A549 (cell line): ENCODE measurements around the gene GNG4. TPM values are rescaled to one million over a fixed set of nuclear protein-coding genes. Genes with fewer than 3 reads are reported as not detected.

Source experiments
- ATAC-seq, 2 experiments: fragments of 200-7000 bp in 1 of 2; fragments of >200 bp in 1 of 2; cut with Nextera tagmentation in 1 of 2; cut with Tn5 transposase in 1 of 2; 3 replicates each; pipeline versions ENCODE4 v1.8.0 to v1.9.1; 2018 to 2020; ENCODE audit warnings: mild to moderate bottlenecking in 1 of 2, moderate library complexity in 1 of 2
- CTCF ChIA-PET: fragments of 300-600 bp; sonication (Branson Sonifier 250); formaldehyde crosslinking; extraction: SDS; loops from one replicate; lab custom pipeline; 2021; ENCODE audit warnings: antibody characterized with exemption, inconsistent platforms; lab: Yijun Ruan, JAX
- POLR2A ChIA-PET: fragments of 350-600 bp; formaldehyde crosslinking; extraction: SDS; loops from one replicate; lab custom pipeline; 2021; ENCODE audit warnings: antibody characterized with exemption, inconsistent platforms; lab: Yijun Ruan, JAX
- DNase-seq, 2 experiments: peaks; one replicate each; pipeline versions ENCODE4 v3.0.0 to v3.0.0-alpha.2; 2011 to 2016; ENCODE audit warnings: low read depth in 1 of 2, low spot score in 1 of 2
- FAIRE-seq: peaks from 2 replicates; lab custom pipeline; 2011; peaks lifted over from hg19 to GRCh38; lab: Jason Lieb, UNC
- H3K27ac ChIP-seq, 2 experiments: fragments of >200 bp; sonication (Bioruptor Twin); formaldehyde crosslinking; 3 replicates each; pipeline ENCODE4 v1.5.1; 2016 to 2017
- H3K4me1 ChIP-seq: fragments of >200 bp; sonication (Bioruptor Twin); formaldehyde crosslinking; 3 replicates; pipeline ENCODE4 v1.6.1; 2016
- H3K4me2 ChIP-seq: fragments of >200 bp; sonication (Bioruptor Twin); formaldehyde crosslinking; 3 replicates; pipeline ENCODE4 v1.6.1; 2016
- H3K4me3 ChIP-seq: fragments of >200 bp; sonication (Bioruptor Twin); formaldehyde crosslinking; 3 replicates; pipeline ENCODE4 v1.5.1; 2016
- H3K9me3 ChIP-seq: fragments of >200 bp; sonication (Bioruptor Twin); formaldehyde crosslinking; 3 replicates; pipeline ENCODE4 v1.6.1; 2016
- BHLHE40 ChIP-seq: IDR thresholded peaks from 2 replicates; pipeline ENCODE4 v1.6.1; 2012; ENCODE audit warnings: low read depth, low read length, inconsistent platforms
- CBX8 ChIP-seq: fragments of 200-600 bp; sonication (generic); IDR thresholded peaks from 2 replicates; pipeline ENCODE4 v1.6.1; 2016
- CTCF ChIP-seq: fragments of >200 bp; sonication (Bioruptor Twin); formaldehyde crosslinking; IDR thresholded peaks from 3 replicates; pipeline ENCODE4 v1.5.1; 2016
- ELK1 ChIP-seq: fragments of 150-350 bp; IDR thresholded peaks from 2 replicates; pipeline ENCODE4 v1.6.1; 2014; ENCODE audit warnings: low read depth, mild to moderate bottlenecking, low read length
- EP300 ChIP-seq, 2 experiments: fragments of >200 bp; sonication (Bioruptor Twin); formaldehyde crosslinking; IDR thresholded peaks; 2 replicates in 1 of 2; 3 replicates in 1 of 2; pipeline ENCODE4 v1.6.1; 2016 to 2017
- FOSL2 ChIP-seq, 2 experiments: fragments of 450-650 bp in 1 of 2; fragments of >200 bp in 1 of 2; sonication (Bioruptor Twin) in 1 of 2; formaldehyde crosslinking; IDR thresholded peaks; 2 replicates each; pipeline versions ENCODE4 v1.5.0 to v1.6.1; 2016 to 2020; ENCODE audit warnings: mild to moderate bottlenecking in 1 of 2, moderate library complexity in 1 of 2
- HDAC2 ChIP-seq: fragments of 200-600 bp; sonication (generic); IDR thresholded peaks from 2 replicates; pipeline ENCODE4 v1.6.1; 2016
- HES2 ChIP-seq: fragments of >200 bp; sonication (Bioruptor Twin); formaldehyde crosslinking; IDR thresholded peaks from 2 replicates; pipeline ENCODE4 v1.6.1; 2016
- JUN ChIP-seq, 2 experiments: fragments of >200 bp; sonication (Bioruptor Twin); formaldehyde crosslinking; IDR thresholded peaks; 2 replicates in 1 of 2; 3 replicates in 1 of 2; pipeline ENCODE4 v1.6.1; 2016 to 2017
- JUNB ChIP-seq: fragments of >200 bp; sonication (Bioruptor Twin); formaldehyde crosslinking; IDR thresholded peaks from 2 replicates; pipeline ENCODE4 v1.6.1; 2016
- KDM1A ChIP-seq: fragments of 200-600 bp; sonication (generic); IDR thresholded peaks from 2 replicates; pipeline ENCODE4 v1.6.1; 2016; ENCODE audit warnings: low read depth, mild to moderate bottlenecking
- KDM5A ChIP-seq: fragments of 200-600 bp; sonication (generic); IDR thresholded peaks from 2 replicates; pipeline ENCODE4 v1.6.1; 2016; ENCODE audit warnings: antibody characterized with exemption, mild to moderate bottlenecking
- MAX ChIP-seq: IDR thresholded peaks from 2 replicates; pipeline ENCODE4 v1.6.1; 2012
- MAZ ChIP-seq: fragments of 150-350 bp; IDR thresholded peaks from 2 replicates; pipeline ENCODE4 v1.6.1; 2014; ENCODE audit warnings: antibody characterized with exemption, low read depth, low read length, borderline replicate concordance
- NFE2L2 ChIP-seq: fragments of 150-350 bp; conservative IDR thresholded peaks from 2 replicates; pipeline ENCODE4 v1.6.1; 2014; ENCODE audit warnings: low read length
- NR3C1 ChIP-seq: fragments of >200 bp; sonication (Bioruptor Twin); formaldehyde crosslinking; IDR thresholded peaks from 3 replicates; pipeline ENCODE4 v1.6.1; 2017
- POLR2AphosphoS2 ChIP-seq: conservative IDR thresholded peaks from 2 replicates; pipeline ENCODE4 v1.6.1; 2012; ENCODE audit warnings: low read length, improper control_type of control experiment, inconsistent platforms
- SREBF2 ChIP-seq: fragments of 450-650 bp; IDR thresholded peaks from 2 replicates; pipeline ENCODE4 v1.6.1; 2014; ENCODE audit warnings: mild to moderate bottlenecking, moderate library complexity
- ZC3H11A ChIP-seq: fragments of 450-650 bp; IDR thresholded peaks from 2 replicates; pipeline ENCODE4 v1.6.1; 2014; ENCODE audit warnings: antibody characterized with exemption, mild to moderate bottlenecking
- ZNF302 ChIP-seq: fragments of 250-450 bp; sonication (Bioruptor Pico); IDR thresholded peaks from 2 replicates; pipeline ENCODE4 v1.9.0; 2021; ENCODE audit warnings: inconsistent platforms, mild to moderate bottlenecking, moderate library complexity
- ZSCAN20 ChIP-seq: fragments of 250-450 bp; sonication (Bioruptor Pico); IDR thresholded peaks from 2 replicates; pipeline ENCODE4 v1.8.0; 2022; ENCODE audit warnings: mild to moderate bottlenecking, moderate library complexity
- WGBS: methylation state at CpG from one replicate; pipeline ENCODE4 v1.1.6; 2017; ENCODE audit errors: missing lambda C conversion rate; 5-methylcytosine and 5-hydroxymethylcytosine counted together
- polyA plus RNA-seq, 4 experiments: library from polyadenylated mRNA; depleted of rRNA in 3 of 4; stranded (reverse); fragments of >200 nt; fragmentation: RNase III in 1 of 4; extraction: RNeasy Plus Mini Kit Qiagen cat#74134 plus additional on column Dnase treatment in 1 of 4; gene quantifications; 2 replicates in 3 of 4; 3 replicates in 1 of 4; pipeline ENCODE4 v1.2.3, GENCODE V29; 2011 to 2017
- TF ChIP-seq, protein P1 (sequence below): fragments of 450-650 bp; IDR thresholded peaks from 2 replicates; pipeline ENCODE4 v1.6.1; 2014; ENCODE audit warnings: antibody characterized with exemption
- TF ChIP-seq, protein P2 (sequence below): fragments of 250-450 bp; sonication (Bioruptor Pico); IDR thresholded peaks from 2 replicates; pipeline ENCODE4 v1.5.0; 2021; ENCODE audit warnings: mild to moderate bottlenecking, moderate library complexity, borderline replicate concordance
- TF ChIP-seq, protein P3 (sequence below): fragments of 250-450 bp; sonication (Bioruptor Pico); IDR thresholded peaks from 2 replicates; pipeline ENCODE4 v1.5.0; 2020; ENCODE audit warnings: low read depth, mild to moderate bottlenecking, moderate library complexity

Gene GNG4
- polyA plus RNA-seq, 2 of the 4 experiments (the other 2 are of a cell fraction) = 10.5 to 16.3 TPM

DNA sequence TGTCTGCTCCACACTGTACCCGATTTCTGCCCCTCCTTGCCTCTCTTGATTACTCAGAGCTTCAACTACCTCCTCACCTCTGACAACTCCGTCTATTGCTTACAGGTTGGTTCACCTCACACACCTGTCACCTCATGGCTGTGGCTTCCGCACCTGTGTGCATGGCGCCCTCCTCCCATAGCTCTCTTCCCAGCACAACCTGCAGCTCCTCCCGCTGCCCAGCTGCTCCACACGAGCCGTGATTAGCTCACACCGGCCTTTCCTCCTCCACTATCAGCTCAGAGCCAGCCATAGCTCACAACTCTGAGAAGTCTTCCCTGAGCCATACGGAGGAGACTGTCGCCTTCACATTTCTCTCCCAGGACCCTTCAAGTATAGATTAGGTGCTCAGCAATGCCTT lies 67.5 kb downstream of the GNG4 start (continued):
- no peak for TF ChIP-seq MAZ

GRCh38 chr1:235579891-235580290 lies 69.7 kb downstream of the GNG4 start:
- no peaks in the 10 kb centered on the region for H3K9me3 ChIP-seq
- POLR2A ChIA-PET = no interaction called here
- FAIRE-seq = no peak
- no peaks in the 10 kb centered on the region for H3K4me1 ChIP-seq
- no peak overlapping the region for H3K4me2 ChIP-seq
- WGBS = 63% methylated on average over 3 of the region's 3 CpGs
- H3K4me3 ChIP-seq = no peak overlapping the region
- CTCF ChIA-PET = interaction anchor here (0.9 kb wide), 1 partner anchor 203 kb away, joined by 3 read pairs; no protein-coding TSS in a partner anchor
- no peak overlapping the region for H3K27ac ChIP-seq
- no peak for DNase-seq
- ATAC-seq = no peak
- TF ChIP-seq KDM5A (no peak), KDM1A (no peak), JUNB (no peak), ZNF302 (CRISPR knock-in tag) (no peak), FOSL2 (IDR thresholded peaks at IDR 0.05) (no peak), FOSL2 (CRISPR knock-in tag; IDR thresholded peaks at IDR 0.05) (no peak), ZSCAN20 (CRISPR knock-in tag) (no peak), NFE2L2 (no peak), EP300 (IDR thresholded peaks at IDR 0.05) (no peak), SREBF2 (no peak), POLR2AphosphoS2 (no peak), ELK1 (no peak), JUN (IDR thresholded peaks at IDR 0.05) (no peak), CBX8 (no peak), NR3C1 (no peak), MAX (no peak)
- TF ChIP-seq, protein P1, sequence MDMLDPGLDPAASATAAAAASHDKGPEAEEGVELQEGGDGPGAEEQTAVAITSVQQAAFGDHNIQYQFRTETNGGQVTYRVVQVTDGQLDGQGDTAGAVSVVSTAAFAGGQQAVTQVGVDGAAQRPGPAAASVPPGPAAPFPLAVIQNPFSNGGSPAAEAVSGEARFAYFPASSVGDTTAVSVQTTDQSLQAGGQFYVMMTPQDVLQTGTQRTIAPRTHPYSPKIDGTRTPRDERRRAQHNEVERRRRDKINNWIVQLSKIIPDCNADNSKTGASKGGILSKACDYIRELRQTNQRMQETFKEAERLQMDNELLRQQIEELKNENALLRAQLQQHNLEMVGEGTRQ = no peak
- TF ChIP-seq, protein P2, sequence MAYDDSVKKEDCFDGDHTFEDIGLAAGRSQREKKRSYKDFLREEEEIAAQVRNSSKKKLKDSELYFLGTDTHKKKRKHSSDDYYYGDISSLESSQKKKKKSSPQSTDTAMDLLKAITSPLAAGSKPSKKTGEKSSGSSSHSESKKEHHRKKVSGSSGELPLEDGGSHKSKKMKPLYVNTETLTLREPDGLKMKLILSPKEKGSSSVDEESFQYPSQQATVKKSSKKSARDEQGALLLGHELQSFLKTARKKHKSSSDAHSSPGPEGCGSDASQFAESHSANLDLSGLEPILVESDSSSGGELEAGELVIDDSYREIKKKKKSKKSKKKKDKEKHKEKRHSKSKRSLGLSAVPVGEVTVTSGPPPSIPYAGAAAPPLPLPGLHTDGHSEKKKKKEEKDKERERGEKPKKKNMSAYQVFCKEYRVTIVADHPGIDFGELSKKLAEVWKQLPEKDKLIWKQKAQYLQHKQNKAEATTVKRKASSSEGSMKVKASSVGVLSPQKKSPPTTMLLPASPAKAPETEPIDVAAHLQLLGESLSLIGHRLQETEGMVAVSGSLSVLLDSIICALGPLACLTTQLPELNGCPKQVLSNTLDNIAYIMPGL (CRISPR knock-in tag) = no peak
- TF ChIP-seq, protein P3, sequence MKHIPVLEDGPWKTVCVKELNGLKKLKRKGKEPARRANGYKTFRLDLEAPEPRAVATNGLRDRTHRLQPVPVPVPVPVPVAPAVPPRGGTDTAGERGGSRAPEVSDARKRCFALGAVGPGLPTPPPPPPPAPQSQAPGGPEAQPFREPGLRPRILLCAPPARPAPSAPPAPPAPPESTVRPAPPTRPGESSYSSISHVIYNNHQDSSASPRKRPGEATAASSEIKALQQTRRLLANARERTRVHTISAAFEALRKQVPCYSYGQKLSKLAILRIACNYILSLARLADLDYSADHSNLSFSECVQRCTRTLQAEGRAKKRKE (CRISPR knock-in tag) = no peak

- CTCF ChIA-PET = no interaction called here
These were observed 74.0 kb downstream of the GNG4 start for GRCh38 chr1:235575597-235575996.

More at GRCh38 chr1:235575597-235575996, 74.0 kb downstream of the GNG4 start:
- Histone ChIP-seq H3K27ac (no peak overlapping the region), H3K4me2 (no peak overlapping the region), H3K4me3 (no peak overlapping the region), H3K9me3 (no peaks in the 10 kb centered on the region), H3K4me1 (no peaks in the 10 kb centered on the region)
- POLR2A ChIA-PET = no interaction called here
- FAIRE-seq (no peak), DNase-seq (no peak), ATAC-seq (no peak)
- TF ChIP-seq ZC3H11A (no peak), CTCF (no peak), NFE2L2 (no peak), HES2 (no peak), FOSL2 (IDR thresholded peaks at IDR 0.05) (no peak), FOSL2 (CRISPR knock-in tag; IDR thresholded peaks at IDR 0.05) (no peak), MAZ (no peak), BHLHE40 (no peak), HDAC2 (no peak), SREBF2 (no peak)
- 81% methylated on average over 6 of the region's 6 CpGs for WGBS
